Type B pancreatic cell (in vitro differentiated cells): ENCODE data around the gene PTGS1. TPM values are rescaled to one million over a fixed set of nuclear protein-coding genes. Genes with fewer than 3 reads are reported as not detected.
A peak's percentile ranks its signal among the peaks of the same experiment; 100 is the strongest.

ENCODE experiments used
- DNase-seq: peaks from one replicate; pipeline ENCODE4 v3.0.0; 2021; ENCODE audit warnings: mixed read lengths; ENCODE audit not compliant: unreplicated experiment; ENCODE audit errors: extremely low spot score
- H3K27ac Mint-ChIP-seq: 2 replicates; pipeline ENCODE4 v1.8.0; 2021; ENCODE audit warnings: mild to moderate bottlenecking, mixed read lengths
- H3K27me3 Mint-ChIP-seq: 2 replicates; pipeline ENCODE4 v1.8.0; 2021; ENCODE audit warnings: mixed read lengths
- H3K36me3 Mint-ChIP-seq: 2 replicates; pipeline ENCODE4 v1.8.0; 2021; ENCODE audit warnings: mixed read lengths
- H3K4me1 Mint-ChIP-seq: one replicate; pipeline ENCODE4 v1.8.0; 2021; ENCODE audit warnings: mixed read lengths; ENCODE audit not compliant: unreplicated experiment
- H3K4me3 Mint-ChIP-seq: 2 replicates; pipeline ENCODE4 v1.8.0; 2021; ENCODE audit warnings: mild to moderate bottlenecking, mixed read lengths
- H3K9me3 Mint-ChIP-seq: 2 replicates; pipeline ENCODE4 v1.8.0; 2021; ENCODE audit warnings: mixed read lengths
- CTCF ChIP-seq: fragments of 200-600 bp; sonication (generic); conservative IDR thresholded peaks from 2 replicates; pipeline ENCODE4 v1.5.0; 2021; ENCODE audit warnings: antibody characterized with exemption, mild to moderate bottlenecking
- total RNA-seq: library from RNA; stranded (reverse); gene quantifications from 2 replicates; pipeline ENCODE4 v1.2.1, GENCODE V29; 2021; ENCODE audit warnings: low replicate concordance

Gene PTGS1
- total RNA-seq, 1 donor from 2014 or later, result 1.7 TPM

GRCh38 chr9:122393284-122393983 lies 22.6 kb downstream of the PTGS1 start:
- Mint-ChIP-seq H3K4me1 (peaks cover 4% of the 10 kb centered on the region), H3K27ac (no peak overlapping the region), H3K36me3 (no peaks in the 10 kb centered on the region), H3K9me3 (no peaks in the 10 kb centered on the region), H3K4me3 (no peak overlapping the region), H3K27me3 (peaks cover 47% of the 10 kb centered on the region)
- TF ChIP-seq CTCF, result no peak
- DNase-seq, result peak; percentile 22

DNA sequence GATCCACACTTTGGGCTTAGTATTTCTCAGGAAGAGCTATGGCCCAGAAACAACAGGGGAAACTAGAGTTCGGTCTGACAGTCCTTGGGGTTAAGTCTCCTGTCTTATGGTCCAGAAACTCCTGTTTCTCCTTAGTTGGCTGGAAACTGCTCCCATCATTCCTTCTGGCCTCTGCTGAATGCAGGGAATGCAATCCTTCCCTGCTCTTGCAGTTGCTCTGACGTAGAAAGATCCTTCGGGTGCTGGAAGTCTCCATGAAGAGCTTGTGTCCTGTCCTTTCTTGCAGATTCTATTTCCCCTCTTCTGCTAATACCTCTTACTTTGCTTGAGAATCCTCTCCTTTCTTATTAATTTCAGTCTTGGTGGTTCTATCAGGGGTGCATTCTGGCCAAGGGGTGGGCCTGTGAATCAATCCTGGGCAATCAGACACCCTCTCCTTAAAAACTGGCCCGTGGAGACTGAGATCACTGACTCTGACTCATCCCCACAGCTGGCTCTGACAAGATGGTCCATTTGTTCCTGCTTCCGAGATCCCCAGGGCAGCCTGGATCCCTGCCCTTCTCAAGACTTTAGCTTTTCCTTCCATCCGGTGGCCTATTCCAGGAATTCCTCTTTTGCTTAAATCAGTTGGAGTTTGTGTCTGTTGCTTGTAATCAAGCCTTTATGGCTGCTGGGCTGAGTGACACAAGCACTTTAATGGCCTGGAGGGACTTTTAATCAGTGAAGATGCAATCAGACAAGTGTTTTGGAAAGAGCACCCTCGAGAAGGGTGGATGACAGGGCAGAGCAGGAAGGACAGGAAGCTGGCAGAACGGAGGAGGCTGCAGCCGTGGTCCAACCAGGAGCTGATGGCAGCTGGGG lies 23.7 kb downstream of the PTGS1 start:
- Mint-ChIP-seq H3K4me1 (peaks cover 4% of the 10 kb centered on the region), H3K9me3 (no peaks in the 10 kb centered on the region), H3K27me3 (peaks cover 48% of the 10 kb centered on the region), H3K4me3 (no peak overlapping the region), H3K36me3 (no peaks in the 10 kb centered on the region), H3K27ac (no peak overlapping the region)
- DNase-seq, result peak; percentile 53
- TF ChIP-seq CTCF, result no peak

GRCh38 chr9:122396614-122397148 lies 25.9 kb downstream of the PTGS1 start:
- DNase-seq, result no peak
- TF ChIP-seq CTCF, result no peak
- Mint-ChIP-seq H3K27ac (no peak overlapping the region), H3K9me3 (no peaks in the 10 kb centered on the region), H3K27me3 (peaks cover 52% of the 10 kb centered on the region), H3K4me3 (no peak overlapping the region), H3K4me1 (no peaks in the 10 kb centered on the region), H3K36me3 (no peaks in the 10 kb centered on the region)

- H3K27ac Mint-ChIP-seq, result no peak overlapping the region
- peaks cover 49% of the 10 kb centered on the region for H3K27me3 Mint-ChIP-seq
- H3K4me1 Mint-ChIP-seq, result no peaks in the 10 kb centered on the region
- H3K4me3 Mint-ChIP-seq, result no peak overlapping the region
- TF ChIP-seq CTCF, result no peak
- DNase-seq, result no peak
- no peaks in the 10 kb centered on the region for H3K9me3 Mint-ChIP-seq
- no peaks in the 10 kb centered on the region for H3K36me3 Mint-ChIP-seq
Observed at GRCh38 chr9:122397749-122398148, 26.9 kb downstream of the PTGS1 start.

DNA sequence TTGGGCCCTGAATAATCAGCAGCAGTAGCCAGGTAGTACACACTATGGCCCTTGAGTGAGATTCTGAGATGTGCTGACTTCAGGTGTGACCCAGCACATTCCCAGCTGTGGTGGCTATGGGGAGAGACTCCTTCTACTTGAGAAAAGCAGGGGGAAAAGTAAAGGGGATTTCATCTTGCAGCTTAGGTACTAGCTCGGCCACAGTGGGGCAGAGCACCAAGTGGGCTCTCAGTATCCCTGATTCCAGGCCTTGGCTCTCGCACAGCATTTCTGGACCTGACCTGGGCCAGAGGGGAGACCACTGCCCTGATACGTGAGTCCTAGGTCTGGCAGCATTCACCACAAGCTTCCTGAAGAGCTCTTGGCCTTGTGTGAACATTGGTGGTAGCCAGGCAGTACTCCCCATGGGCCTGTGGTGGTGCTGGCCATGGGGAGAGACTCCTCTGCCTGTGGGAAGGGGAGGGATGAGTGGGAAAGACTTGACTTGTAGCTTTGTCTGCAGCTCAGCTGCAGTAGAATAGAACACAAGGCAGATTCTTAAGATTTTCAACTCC lies 27.6 kb downstream of the PTGS1 start:
- H3K9me3 Mint-ChIP-seq, result no peaks in the 10 kb centered on the region
- no peak for DNase-seq
- H3K27me3 Mint-ChIP-seq, result peaks cover 49% of the 10 kb centered on the region
- H3K4me3 Mint-ChIP-seq, result no peak overlapping the region
- H3K4me1 Mint-ChIP-seq, result no peaks in the 10 kb centered on the region
- H3K36me3 Mint-ChIP-seq, result no peaks in the 10 kb centered on the region
- no peak overlapping the region for H3K27ac Mint-ChIP-seq
- no peak for TF ChIP-seq CTCF
